Liver (tissue), 3 donors: Measurements from ENCODE around the gene CFAP61.

Source experiments
- CTCF ChIP-seq: fragments of 150-350 bp; IDR thresholded peaks from 2 replicates; pipeline ENCODE4 v1.5.1; 2017; ENCODE audit warnings: improper control_type of control experiment, low read depth, low read length; ENCODE audit not compliant: missing input control
- HNF4G ChIP-seq: IDR thresholded peaks from 2 replicates; pipeline ENCODE4 v1.6.1; 2016; ENCODE audit warnings: antibody characterized with exemption
- JUND ChIP-seq, 2 donors: IDR thresholded peaks; 2 replicates each; pipeline ENCODE4 v1.6.1; 2016; ENCODE audit warnings: antibody characterized with exemption in 2 of 2
- YY1 ChIP-seq: IDR thresholded peaks from 2 replicates; pipeline ENCODE4 v1.6.1; 2016; ENCODE audit warnings: antibody characterized with exemption, mild to moderate bottlenecking
- donor health status: healthy.
- donor health status: healthy.

- no peak for TF ChIP-seq CTCF
- no peak for TF ChIP-seq HNF4G
- TF ChIP-seq YY1: no peak
- TF ChIP-seq JUND (IDR thresholded peaks at IDR 0.05): no peak
Measured at GRCh38 chr20:20343932-20344331, 291.6 kb downstream of the CFAP61 start.
